DMS 273 (cell line): Measurements from ENCODE around the gene CCDC78.
"Not testable (repeated sequence)": the region's sequence is repeated elsewhere in the genome, so short reads cannot be mapped to it uniquely, and the experiment has no call there.

ENCODE experiments used
- DNase-seq: peaks from one replicate; lab custom pipeline; 2025; ENCODE audit not compliant: unreplicated experiment; lab: John Stamatoyannopoulos, UW

Gene CCDC78

DNA sequence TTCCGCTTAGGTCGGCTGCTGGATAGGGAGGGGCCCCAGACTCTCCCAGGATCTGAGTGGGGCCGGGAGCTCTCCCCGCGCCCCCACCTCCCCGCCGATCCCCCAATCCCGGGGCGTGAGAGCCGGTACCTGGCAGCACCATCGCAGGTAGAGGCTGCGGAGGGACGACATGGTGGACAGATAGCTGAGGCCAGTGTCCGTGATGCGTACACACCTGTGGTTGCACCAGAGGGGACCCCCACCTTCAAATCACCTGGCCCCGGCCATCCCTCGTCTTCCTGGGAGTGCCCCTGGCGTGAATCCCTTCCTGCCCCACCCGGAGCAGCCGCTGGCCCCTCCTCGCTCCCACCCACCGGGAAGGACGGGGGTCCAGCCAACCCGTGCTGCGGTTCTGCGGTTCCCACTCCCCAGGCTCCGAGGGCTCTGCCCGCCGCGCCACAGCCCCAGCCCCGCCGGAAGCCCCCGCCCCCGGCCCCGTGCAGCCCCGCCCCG is 31.3 kb downstream of the CCDC78 start:
- DNase-seq = no peak

GRCh38 chr16:694187-694862 is 31.9 kb downstream of the CCDC78 start:
- DNase-seq = no peak

- DNase-seq = no peak
Observed at GRCh38 chr16:693766-694165, 32.5 kb downstream of the CCDC78 start.

DNA sequence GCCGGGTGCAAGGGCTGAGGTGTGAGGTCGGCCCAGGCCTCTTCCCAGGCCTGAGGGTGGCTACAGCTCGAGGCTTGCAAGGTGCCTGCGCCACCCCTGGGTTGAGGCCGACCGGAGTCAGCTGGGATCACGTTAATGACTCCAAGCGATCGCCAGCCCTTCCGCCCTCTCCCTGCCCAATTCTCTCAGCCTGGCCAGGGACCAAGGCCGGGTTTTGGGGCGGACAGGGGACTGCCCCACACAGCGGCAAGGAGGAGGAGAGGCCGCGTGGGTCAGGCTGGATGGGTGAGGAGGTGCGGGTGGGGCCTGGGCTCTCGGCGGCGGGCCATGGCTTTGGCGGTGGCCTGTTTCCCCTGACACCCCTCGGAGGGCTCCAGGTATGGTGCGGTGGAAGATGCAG is 32.9 kb downstream of the CCDC78 start:
- DNase-seq = no peak

GRCh38 chr16:692356-693108 is 33.7 kb downstream of the CCDC78 start:
- DNase-seq = no peak

GRCh38 chr16:691242-691641 is 35.0 kb downstream of the CCDC78 start:
- DNase-seq = not testable (repeated sequence)

- DNase-seq = no peak
Observed at GRCh38 chr16:689175-689897, 36.9 kb downstream of the CCDC78 start.

GRCh38 chr16:687499-687898 is 38.7 kb downstream of the CCDC78 start:
- DNase-seq = no peak

DNA sequence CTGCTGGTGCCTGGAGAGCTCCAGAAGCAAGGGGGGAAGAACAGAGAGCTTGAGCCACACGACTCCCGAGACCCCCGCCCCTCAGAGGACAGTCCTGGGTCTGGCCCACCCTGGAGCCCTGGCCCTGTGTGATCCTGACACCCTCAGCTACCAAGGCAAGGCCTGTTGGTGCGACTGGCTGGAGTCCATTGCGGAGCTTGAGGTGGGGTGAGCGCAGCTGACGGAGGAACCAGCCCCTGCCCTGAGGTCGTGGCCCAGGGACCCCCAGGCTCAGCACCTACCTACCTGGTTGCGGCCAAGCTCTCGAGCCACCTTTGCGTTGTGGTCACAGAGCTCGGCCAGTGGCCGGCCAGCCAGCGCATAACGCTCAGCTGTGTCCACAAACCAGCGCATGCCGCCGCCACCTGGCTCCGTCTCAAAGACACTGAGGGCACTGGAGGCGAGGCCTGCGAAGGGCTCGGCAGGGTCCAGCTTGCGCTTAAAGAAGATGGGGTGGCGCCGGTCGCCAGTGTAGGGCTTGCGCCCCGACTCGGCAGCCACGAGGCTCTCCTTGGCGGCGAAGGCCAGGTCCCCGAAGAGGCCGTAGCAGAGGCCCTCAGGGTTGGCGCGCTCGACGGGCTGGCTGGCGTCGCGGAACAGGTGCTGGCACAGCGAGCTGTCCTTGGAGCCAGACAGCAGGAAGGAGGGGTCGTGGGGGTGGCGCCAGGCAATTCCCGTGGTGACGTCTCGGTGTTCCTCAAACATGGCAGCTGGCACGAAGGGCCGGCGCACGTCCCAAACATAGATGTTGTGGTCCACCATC is 39.6 kb downstream of the CCDC78 start:
- no peak for DNase-seq

GRCh38 chr16:685967-686366 is 40.3 kb downstream of the CCDC78 start:
- peak; percentile 59 for DNase-seq

GRCh38 chr16:684961-685696 is 41.1 kb downstream of the CCDC78 start:
- DNase-seq = no peak

DNA sequence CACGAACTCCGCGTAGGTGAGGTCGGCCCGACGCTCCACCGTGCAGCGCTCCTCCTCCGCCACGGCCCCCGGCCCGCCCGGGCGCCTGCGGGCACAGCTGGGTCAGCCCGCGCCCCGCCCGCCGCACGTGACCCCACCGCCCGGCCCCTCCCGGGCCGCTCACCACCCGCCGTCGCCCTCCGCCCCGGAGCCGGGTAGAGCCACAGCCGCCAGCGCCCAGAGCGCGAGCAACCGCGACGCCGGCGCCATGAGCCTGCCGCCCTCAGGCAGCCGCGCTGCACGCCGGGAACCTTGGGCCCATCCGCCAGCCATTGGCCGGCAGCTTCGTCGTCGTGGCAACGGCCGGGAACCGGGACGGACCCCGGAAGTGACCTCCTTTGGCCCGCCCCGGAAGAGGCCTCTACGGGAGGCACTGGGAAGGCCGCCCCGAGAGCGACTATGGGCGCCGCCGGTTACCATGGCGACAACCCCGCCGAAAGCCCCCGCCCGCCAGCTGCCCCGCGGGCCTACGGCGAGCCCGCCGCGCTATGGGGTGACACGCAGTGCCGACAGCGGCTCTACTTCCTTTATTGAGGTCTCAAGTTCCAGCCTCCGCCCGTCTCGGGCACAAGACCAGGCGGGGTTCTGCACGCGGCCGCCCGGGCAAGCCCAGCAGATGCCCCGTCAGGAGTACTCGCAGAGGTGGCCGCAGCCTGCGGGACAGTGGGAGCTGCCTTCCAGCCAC is 42.0 kb downstream of the CCDC78 start, which contains the start of gene JMJD8:
Gene JMJD8 (minus strand): TSS at position 264 of the 724 bp plus-strand sequence. CDS start 15 bp downstream, at position 249.
- DNase-seq = peak; percentile 99

DNA sequence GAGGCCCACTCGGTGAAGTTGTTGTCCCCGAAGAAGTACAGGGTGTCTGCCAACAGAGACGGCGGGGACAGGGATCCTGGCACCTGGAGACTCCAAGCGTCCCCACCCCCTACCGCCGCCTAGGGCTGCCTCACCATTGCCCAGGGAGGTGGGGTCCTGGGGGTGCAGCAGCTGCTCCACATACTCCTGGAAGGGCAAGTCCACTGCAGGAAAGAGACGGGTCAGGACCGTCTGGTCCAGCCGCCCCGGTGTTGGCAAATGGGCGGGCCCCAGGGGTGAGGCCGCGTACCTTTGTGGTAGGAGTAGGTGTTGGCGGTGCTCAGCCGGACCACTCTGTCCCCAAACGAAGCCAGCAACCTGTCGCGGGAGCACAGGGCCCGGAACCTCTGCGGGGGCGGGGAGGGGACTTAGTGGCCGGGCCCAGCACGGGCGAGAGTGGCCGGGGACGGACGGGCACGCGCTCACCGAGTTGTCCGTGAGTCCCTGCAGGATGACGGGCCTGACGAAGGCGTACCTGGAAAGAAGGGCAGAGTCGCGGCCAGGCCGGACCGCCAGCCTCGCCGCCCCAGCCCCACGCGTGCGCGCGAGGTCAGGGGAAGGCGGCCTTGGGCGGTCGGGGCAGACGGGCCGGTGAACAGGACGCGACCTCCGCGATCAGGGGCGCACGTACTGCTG is 42.7 kb downstream of the CCDC78 start:
- peak; percentile 67 for DNase-seq

- no peak for DNase-seq
Observed at GRCh38 chr16:682493-683395, 43.5 kb downstream of the CCDC78 start.

- no peak for DNase-seq
Observed at GRCh38 chr16:681746-682427, 44.4 kb downstream of the CCDC78 start.

DNA sequence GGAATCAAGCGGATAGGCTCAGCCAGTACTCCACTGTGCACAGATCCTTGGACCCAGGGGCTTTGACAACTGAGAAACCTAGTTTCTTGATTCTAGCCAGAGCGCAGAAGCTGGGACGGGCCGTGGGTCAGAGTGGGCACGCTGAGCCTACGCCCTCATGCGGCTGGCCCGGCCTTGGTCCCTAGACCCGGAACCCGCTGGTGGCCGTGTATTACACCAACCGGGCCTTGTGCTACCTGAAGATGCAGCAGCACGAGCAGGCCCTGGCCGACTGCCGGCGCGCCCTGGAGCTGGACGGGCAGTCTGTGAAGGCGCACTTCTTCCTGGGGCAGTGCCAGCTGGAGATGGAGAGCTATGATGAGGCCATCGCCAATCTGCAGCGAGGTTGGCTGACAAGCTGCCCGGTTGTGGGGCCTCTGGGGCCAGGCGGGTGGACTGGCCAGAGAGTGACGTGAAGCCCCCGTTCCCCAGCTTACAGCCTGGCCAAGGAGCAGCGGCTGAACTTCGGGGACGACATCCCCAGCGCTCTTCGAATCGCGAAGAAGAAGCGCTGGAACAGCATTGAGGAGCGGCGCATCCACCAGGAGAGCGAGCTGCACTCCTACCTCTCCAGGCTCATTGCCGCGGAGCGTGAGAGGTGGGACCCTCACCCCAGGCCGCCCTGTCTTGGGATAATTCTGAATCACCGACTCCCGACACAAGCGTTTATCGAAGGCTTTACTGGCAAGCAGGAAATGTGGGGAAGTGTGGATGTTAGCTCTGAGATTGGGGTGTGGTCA is 45.1 kb downstream of the CCDC78 start:
- peak; percentile 81 for DNase-seq

DNA sequence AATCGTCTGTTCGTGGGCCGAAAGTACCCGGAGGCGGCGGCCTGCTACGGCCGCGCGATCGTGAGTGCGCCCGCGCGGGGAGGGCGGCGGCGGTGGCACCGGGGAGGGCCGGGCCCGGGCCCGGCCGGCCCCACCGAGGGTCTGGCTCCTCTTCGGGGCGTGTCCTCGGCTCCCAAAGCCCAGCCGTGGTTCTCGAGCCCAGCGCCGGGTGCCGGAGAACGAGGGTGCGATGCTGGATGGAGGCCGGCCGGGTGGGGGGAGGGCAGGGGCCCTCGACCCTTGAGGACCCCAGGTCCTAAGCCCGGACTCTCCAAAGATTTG is 45.7 kb downstream of the CCDC78 start:
- no peak for DNase-seq
